Endothelial cell of umbilical vein (primary cell): ENCODE measurements around the gene RPS28. TPM values are rescaled to one million over a fixed set of nuclear protein-coding genes. Genes with fewer than 3 reads are reported as not detected.
A peak's percentile ranks its signal among the peaks of the same experiment; 100 is the strongest.
"Not testable (repeated sequence)": the region's sequence is repeated elsewhere in the genome, so short reads cannot be mapped to it uniquely, and the experiment has no call there.

ENCODE experiments used
- BruUV-seq: library from RNA; stranded (reverse); fragments of 400-500 nt; replicated peaks from 2 replicates; lab custom pipeline; 2021; lab: Mats Ljungman, UMichigan
- CTCF ChIA-PET: fragments of 300-600, 350-600 bp; sonication (Branson Sonifier 250); formaldehyde crosslinking; loops from one replicate; lab custom pipeline; 2021; ENCODE audit warnings: antibody characterized with exemption, inconsistent platforms; lab: Charles Lee
- POLR2A ChIA-PET: fragments of 300-600, 350-600 bp; sonication (Branson Sonifier 250); formaldehyde crosslinking; loops from one replicate; lab custom pipeline; 2021; ENCODE audit warnings: antibody characterized with exemption, inconsistent platforms; lab: Charles Lee
- DNase-seq: peaks from one replicate; pipeline ENCODE4 v3.0.0-alpha.2; 2011; ENCODE audit warnings: low read depth, low spot score
- FAIRE-seq: peaks from 2 replicates; lab custom pipeline; 2011; peaks lifted over from hg19 to GRCh38; lab: Jason Lieb, UNC
- H2AFZ ChIP-seq: 2 replicates; pipeline ENCODE4 v1.6.0; 2012; ENCODE audit warnings: low read depth, low read length, control low read depth, inconsistent platforms
- H3K27ac ChIP-seq: 2 replicates; pipeline ENCODE4 v1.5.1; 2011; ENCODE audit warnings: low read depth, mild to moderate bottlenecking, control low read depth, low read length, moderate library complexity; ENCODE audit not compliant: insufficient read depth
- H3K27me3 ChIP-seq, 2 experiments: 2 replicates each; pipeline versions ENCODE4 v1.6.0 to v1.6.1; 2011; ENCODE audit warnings: low read length in 2 of 2, mixed read lengths in 1 of 2; ENCODE audit not compliant: control insufficient read depth in 2 of 2, insufficient read depth in 2 of 2
- H3K36me3 ChIP-seq, 2 experiments: 2 replicates in 1 of 2; 3 replicates in 1 of 2; pipeline ENCODE4 v1.5.1; 2011; ENCODE audit warnings: low read length in 2 of 2, mild to moderate bottlenecking in 1 of 2, moderate library complexity in 1 of 2; ENCODE audit not compliant: control insufficient read depth in 2 of 2, insufficient read depth in 2 of 2; ENCODE audit errors: extremely low read depth in 1 of 2
- H3K4me1 ChIP-seq: 3 replicates; pipeline ENCODE4 v1.5.1; 2011; ENCODE audit warnings: mild to moderate bottlenecking, low read length; ENCODE audit not compliant: control insufficient read depth, insufficient read depth; ENCODE audit errors: extremely low read depth
- H3K4me2 ChIP-seq: 2 replicates; pipeline ENCODE4 v1.6.1; 2011; ENCODE audit warnings: low read length, control low read depth, mixed read lengths; ENCODE audit not compliant: insufficient read depth
- H3K4me3 ChIP-seq, 3 experiments: fragments of 200-600 bp in 1 of 3; sonication (generic), shearing (Covaris generic) in 1 of 3; replicated peaks in 1 of 3; 2 replicates each; pipeline ENCODE4 v1.5.1; 2011 to 2016; ENCODE audit warnings: control low read depth in 3 of 3, low read length in 3 of 3, mild to moderate bottlenecking in 2 of 3, inconsistent platforms in 1 of 3, low read depth in 1 of 3, moderate library complexity in 1 of 3; ENCODE audit not compliant: insufficient read depth in 1 of 3
- H3K79me2 ChIP-seq: 2 replicates; pipeline ENCODE4 v1.6.0; 2012; ENCODE audit warnings: low read length, inconsistent platforms; ENCODE audit not compliant: control insufficient read depth, insufficient read depth
- H3K9ac ChIP-seq: replicated peaks from 2 replicates; pipeline ENCODE3; 2011; ENCODE audit warnings: low read length, control low read depth; ENCODE audit not compliant: insufficient read depth; ENCODE audit errors: extremely low read depth
- H3K9me1 ChIP-seq: replicated peaks from 3 replicates; pipeline ENCODE4 v1.6.0; 2011; ENCODE audit warnings: mild to moderate bottlenecking, low read length; ENCODE audit not compliant: control insufficient read depth, insufficient read depth; ENCODE audit errors: extremely low read depth
- H3K9me3 ChIP-seq: replicated peaks from 2 replicates; pipeline ENCODE4 v1.5.1; 2012; ENCODE audit warnings: low read length, inconsistent platforms; ENCODE audit not compliant: control insufficient read depth, insufficient read depth
- H4K20me1 ChIP-seq: replicated peaks from 2 replicates; pipeline ENCODE3; 2011; ENCODE audit warnings: mild to moderate bottlenecking, low read length; ENCODE audit not compliant: control insufficient read depth, insufficient read depth; ENCODE audit errors: extremely low read depth
- CTCF ChIP-seq, 2 donors: IDR thresholded peaks; 1 replicate in 1 of 2; 2 replicates in 1 of 2; pipeline ENCODE4 v1.5.1; 2011; ENCODE audit warnings: low read length in 2 of 2, mild to moderate bottlenecking in 2 of 2, moderate library complexity in 2 of 2, control low read depth in 1 of 2, inconsistent platforms in 1 of 2, low read depth in 1 of 2; ENCODE audit not compliant: insufficient read depth in 1 of 2; ENCODE audit errors: extremely low read depth in 1 of 2
- FOS ChIP-seq: IDR thresholded peaks from 2 replicates; pipeline ENCODE4 v1.6.1; 2011; ENCODE audit warnings: mild to moderate bottlenecking, low read length, moderate library complexity, borderline replicate concordance; ENCODE audit not compliant: insufficient read depth
- GATA2 ChIP-seq: IDR thresholded peaks from 2 replicates; pipeline ENCODE4 v1.7.0; 2011; ENCODE audit warnings: low read depth, mild to moderate bottlenecking, moderate library complexity, mixed read lengths, low read length; ENCODE audit not compliant: insufficient read length, insufficient read depth
- JUN ChIP-seq: IDR thresholded peaks from 2 replicates; pipeline ENCODE4 v1.6.1; 2011; ENCODE audit warnings: borderline replicate concordance, low read depth; ENCODE audit not compliant: insufficient read length, insufficient read depth
- MAX ChIP-seq: IDR thresholded peaks from 2 replicates; pipeline ENCODE4 v1.6.1; 2011; ENCODE audit not compliant: insufficient read depth, insufficient read length
- POLR2A ChIP-seq: IDR thresholded peaks from 2 replicates; pipeline ENCODE4 v1.6.1; 2012; ENCODE audit warnings: low read depth, mild to moderate bottlenecking, control low read depth, low read length
- POLR2AphosphoS5 ChIP-seq: IDR thresholded peaks from 2 replicates; pipeline ENCODE4 v1.6.1; 2012; ENCODE audit warnings: low read depth, mild to moderate bottlenecking, control low read depth, low read length, moderate library complexity; ENCODE audit not compliant: insufficient read depth
- dilution Hi-C: fragments of 300-500 bp; cut with MboI; formaldehyde crosslinking; loops from one replicate; pipeline ENCODE4 v1.15.0; 2019; ENCODE audit warnings: low sequenced_read_pairs; ENCODE audit not compliant: extremely low pct_ligation_motif_present
- intact Hi-C: fragments of 100-400 bp; cut with micrococcal nuclease; formaldehyde crosslinking; loops from one replicate; pipeline ENCODE4 v1.10.0; 2022
- polyA plus RNA-seq, 4 experiments: library from polyadenylated mRNA; depleted of rRNA in 3 of 4; stranded (reverse) in 3 of 4; unstranded in 1 of 4; fragments of >200 nt; gene quantifications; 2 replicates each; pipeline versions ENCODE4 v1.2.1 to v1.2.3, GENCODE V29; 2011 to 2012; ENCODE audit warnings: missing spikeins in 1 of 4
- total RNA-seq: library from RNA; stranded (reverse); gene quantifications from 2 replicates; pipeline ENCODE4 v1.2.3, GENCODE V29; 2021

RPS28 gene
- total and polyA plus RNA-seq, 2 donors (not counting 3 experiments of a cell fraction or from before 2014, with no cell fraction given): 865 to 1,664 TPM

DNA sequence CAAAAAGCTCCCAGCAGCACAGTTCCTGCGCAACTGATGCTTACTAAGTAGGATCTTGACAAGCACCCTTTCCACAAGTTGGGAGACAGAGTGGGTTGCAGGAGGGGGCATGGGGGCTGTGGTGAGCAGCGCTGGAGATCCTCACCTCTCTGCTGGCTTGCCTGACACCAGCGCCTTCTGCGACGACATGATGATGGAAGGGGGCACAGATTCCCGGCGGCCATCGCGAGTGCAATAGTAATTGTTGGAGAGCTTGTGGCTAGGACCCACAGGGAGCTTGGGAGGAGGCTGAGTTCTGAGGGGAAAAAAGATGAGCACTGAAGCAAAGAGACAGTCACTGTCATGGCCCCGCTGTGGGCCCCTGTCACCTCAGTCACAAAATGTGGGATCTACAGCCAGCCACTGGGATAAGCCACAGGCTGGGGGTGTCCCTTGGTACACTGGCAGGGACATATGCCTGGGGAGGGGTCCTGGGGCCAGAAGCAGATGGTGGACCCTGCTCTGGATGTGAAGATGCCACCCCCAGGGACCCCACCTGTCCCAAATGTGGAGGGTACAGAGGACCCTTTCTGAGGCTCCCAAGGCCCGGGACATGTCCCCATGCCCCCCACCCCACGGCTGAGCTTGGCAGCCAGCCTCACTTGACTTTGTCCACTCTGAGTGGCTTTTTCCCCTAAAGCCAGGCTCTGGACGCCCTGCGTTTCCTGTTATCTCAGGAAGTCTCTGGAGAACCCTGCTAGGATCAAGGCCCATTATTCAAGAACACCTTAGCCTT is 4.8 kb upstream of the RPS28 start:
- Histone ChIP-seq H2AFZ (no peak overlapping the region), H3K79me2 (peaks cover 14% of the 10 kb centered on the region), H3K4me3 (no peak overlapping the region), H3K36me3 (peaks cover 0 to 3% of the 10 kb centered on the region in 2 experiments), H3K27ac (no peak overlapping the region), H3K9ac (no peak overlapping the region), H3K9me3 (no peaks in the 10 kb centered on the region), H3K27me3 (no peaks in the 10 kb centered on the region), H3K4me2 (no peak overlapping the region), H3K4me1 (peaks cover 17% of the 10 kb centered on the region), H4K20me1 (no peaks in the 10 kb centered on the region), H3K9me1 (no peaks in the 10 kb centered on the region)
- dilution Hi-C loops: no loop called here
- no peak for DNase-seq
- no TSS peak for BruUV-seq
- CTCF ChIA-PET: no interaction called here
- intact Hi-C loops: loop anchor here (10.0 kb wide), 1 partner anchor 52 kb away; no protein-coding TSS in a partner anchor
- POLR2A ChIA-PET: interaction anchor here (0.6 kb wide), 1 partner anchor 271 kb away, joined by 6 read pairs; no protein-coding TSS in a partner anchor
- no peak for FAIRE-seq
- no peak for TF ChIP-seq CTCF (IDR thresholded peaks at IDR 0.05; ENCODE audit: extremely low read depth in 1 of 2, insufficient read depth in 1 of 2, low read depth in 1 of 2, low read length in 2 of 2)
- TF ChIP-seq MAX: no peak
- TF ChIP-seq FOS: no peak
- TF ChIP-seq GATA2: no peak
- TF ChIP-seq JUN: no peak
- no peak for TF ChIP-seq POLR2A
- TF ChIP-seq POLR2AphosphoS5: peak; percentile 22

GRCh38 chr19:8318835-8319234 is 2.5 kb upstream of the RPS28 start:
- H4K20me1 ChIP-seq, DNase-seq, BruUV-seq, H3K27me3 ChIP-seq, H3K9me3 ChIP-seq, H3K27ac ChIP-seq, dilution Hi-C loops, H3K9ac ChIP-seq, H3K36me3 ChIP-seq, POLR2A ChIA-PET, H3K4me3 ChIP-seq, H2AFZ ChIP-seq, H3K4me2 ChIP-seq, H3K9me1 ChIP-seq: not testable (repeated sequence)
- intact Hi-C loops: loop anchor here (10.0 kb wide), 1 partner anchor 54 kb away; no protein-coding TSS in a partner anchor
- peaks cover 24% of the 10 kb centered on the region for H3K4me1 ChIP-seq
- CTCF ChIA-PET: interaction anchor here (0.7 to 1.6 kb wide), 4 partner anchors 11 to 195 kb away, joined by 3 to 7 read pairs (median 4); partner anchors contain the start of gene ZNF414
- H3K79me2 ChIP-seq: peaks cover 32% of the 10 kb centered on the region
- FAIRE-seq: peak; percentile 26
